GM18868 (cell line): ENCODE results near the gene OR10H1.
"Not testable (repeated sequence)": the region's sequence is repeated elsewhere in the genome, so short reads cannot be mapped to it uniquely, and the experiment has no call there.

Source experiments
- ATAC-seq: cut with Tn5 transposase; IDR thresholded peaks from one replicate; pipeline ENCODE4 v1.9.1; 2021; ENCODE audit warnings: mild to moderate bottlenecking, moderate library complexity; ENCODE audit not compliant: unreplicated experiment

OR10H1 gene

DNA sequence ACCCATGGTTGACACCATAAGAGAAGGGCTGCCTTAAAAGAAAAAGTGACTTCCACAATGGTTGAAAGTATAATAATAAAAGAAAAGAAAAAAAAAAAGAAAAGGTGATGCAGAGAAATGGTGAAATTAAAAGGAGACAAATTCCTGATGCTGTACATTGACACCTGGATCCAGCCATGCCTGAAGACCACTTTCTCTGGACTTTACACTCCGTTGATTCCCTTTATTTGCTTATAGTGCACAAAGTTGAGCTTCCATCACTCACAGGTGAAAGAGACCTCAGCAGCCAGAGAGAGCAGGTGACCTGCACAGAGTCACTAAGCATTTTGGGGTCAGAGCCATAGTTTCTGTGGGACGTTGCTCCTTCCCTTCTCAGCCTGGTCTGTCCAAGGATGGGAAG, 40.2 kb downstream of the OR10H1 start:
- ATAC-seq = no peak

- ATAC-seq = not testable (repeated sequence)
Measured at GRCh38 chr19:15774159-15774558, 41.3 kb downstream of the OR10H1 start.

- no peak for ATAC-seq
Measured at GRCh38 chr19:15769586-15769985, 45.9 kb downstream of the OR10H1 start.

- ATAC-seq = no peak
Measured at GRCh38 chr19:15759962-15760565, 55.4 kb downstream of the OR10H1 start.

GRCh38 chr19:15758379-15758778, 57.1 kb downstream of the OR10H1 start:
- no peak for ATAC-seq
